A549 (cell line): Measurements from ENCODE around the gene DEPDC5. TPM values are rescaled to one million over a fixed set of nuclear protein-coding genes. Genes with fewer than 3 reads are reported as not detected.

Source experiments
- ATAC-seq, 2 experiments: fragments of 200-7000 bp in 1 of 2; fragments of >200 bp in 1 of 2; cut with Nextera tagmentation in 1 of 2; cut with Tn5 transposase in 1 of 2; 3 replicates each; pipeline versions ENCODE4 v1.8.0 to v1.9.1; 2018 to 2020; ENCODE audit warnings: mild to moderate bottlenecking in 1 of 2, moderate library complexity in 1 of 2
- CTCF ChIA-PET: fragments of 300-600 bp; sonication (Branson Sonifier 250); formaldehyde crosslinking; extraction: SDS; loops from one replicate; lab custom pipeline; 2021; ENCODE audit warnings: antibody characterized with exemption, inconsistent platforms; lab: Yijun Ruan, JAX
- POLR2A ChIA-PET: fragments of 350-600 bp; formaldehyde crosslinking; extraction: SDS; loops from one replicate; lab custom pipeline; 2021; ENCODE audit warnings: antibody characterized with exemption, inconsistent platforms; lab: Yijun Ruan, JAX
- DNase-seq, 2 experiments: peaks; one replicate each; pipeline versions ENCODE4 v3.0.0 to v3.0.0-alpha.2; 2011 to 2016; ENCODE audit warnings: low read depth in 1 of 2, low spot score in 1 of 2
- FAIRE-seq: peaks from 2 replicates; lab custom pipeline; 2011; peaks lifted over from hg19 to GRCh38; lab: Jason Lieb, UNC
- H3K27ac ChIP-seq, 2 experiments: fragments of >200 bp; sonication (Bioruptor Twin); formaldehyde crosslinking; 3 replicates each; pipeline ENCODE4 v1.5.1; 2016 to 2017
- H3K4me1 ChIP-seq: fragments of >200 bp; sonication (Bioruptor Twin); formaldehyde crosslinking; 3 replicates; pipeline ENCODE4 v1.6.1; 2016
- H3K4me2 ChIP-seq: fragments of >200 bp; sonication (Bioruptor Twin); formaldehyde crosslinking; 3 replicates; pipeline ENCODE4 v1.6.1; 2016
- H3K4me3 ChIP-seq: fragments of >200 bp; sonication (Bioruptor Twin); formaldehyde crosslinking; 3 replicates; pipeline ENCODE4 v1.5.1; 2016
- H3K9me3 ChIP-seq: fragments of >200 bp; sonication (Bioruptor Twin); formaldehyde crosslinking; 3 replicates; pipeline ENCODE4 v1.6.1; 2016
- ATOH8 ChIP-seq: fragments of 250-450 bp; sonication (Bioruptor Pico); IDR thresholded peaks from 2 replicates; pipeline ENCODE4 v1.5.0; 2020; ENCODE audit warnings: low read depth, mild to moderate bottlenecking, moderate library complexity
- BCL3 ChIP-seq: fragments of >200 bp; sonication (Bioruptor Twin); formaldehyde crosslinking; IDR thresholded peaks from 3 replicates; pipeline ENCODE4 v1.6.1; 2016
- BHLHE40 ChIP-seq: IDR thresholded peaks from 2 replicates; pipeline ENCODE4 v1.6.1; 2012; ENCODE audit warnings: low read depth, low read length, inconsistent platforms
- CBX2 ChIP-seq: fragments of 200-600 bp; sonication (generic); IDR thresholded peaks from 2 replicates; pipeline ENCODE4 v1.6.1; 2016; ENCODE audit warnings: low read depth, mild to moderate bottlenecking, borderline replicate concordance
- CBX8 ChIP-seq: fragments of 200-600 bp; sonication (generic); IDR thresholded peaks from 2 replicates; pipeline ENCODE4 v1.6.1; 2016
- E2F6 ChIP-seq: IDR thresholded peaks from 2 replicates; pipeline ENCODE4 v1.6.1; 2012; ENCODE audit warnings: low read depth, borderline replicate concordance
- EHF ChIP-seq: fragments of 250-450 bp; sonication (Bioruptor Pico); IDR thresholded peaks from 2 replicates; pipeline ENCODE4 v1.5.0; 2020; ENCODE audit warnings: mild to moderate bottlenecking
- ELK1 ChIP-seq: fragments of 150-350 bp; IDR thresholded peaks from 2 replicates; pipeline ENCODE4 v1.6.1; 2014; ENCODE audit warnings: low read depth, mild to moderate bottlenecking, low read length
- FOSL2 ChIP-seq, 2 experiments: fragments of 450-650 bp in 1 of 2; fragments of >200 bp in 1 of 2; sonication (Bioruptor Twin) in 1 of 2; formaldehyde crosslinking; IDR thresholded peaks; 2 replicates each; pipeline versions ENCODE4 v1.5.0 to v1.6.1; 2016 to 2020; ENCODE audit warnings: mild to moderate bottlenecking in 1 of 2, moderate library complexity in 1 of 2
- GATA3 ChIP-seq: IDR thresholded peaks from 2 replicates; pipeline ENCODE4 v1.6.1; 2012; ENCODE audit warnings: borderline replicate concordance
- HDAC2 ChIP-seq: fragments of 200-600 bp; sonication (generic); IDR thresholded peaks from 2 replicates; pipeline ENCODE4 v1.6.1; 2016
- HES2 ChIP-seq: fragments of >200 bp; sonication (Bioruptor Twin); formaldehyde crosslinking; IDR thresholded peaks from 2 replicates; pipeline ENCODE4 v1.6.1; 2016
- HMGXB4 ChIP-seq: fragments of 250-450 bp; sonication (Bioruptor Pico); IDR thresholded peaks from 2 replicates; pipeline ENCODE4 v1.5.0; 2021; ENCODE audit warnings: mild to moderate bottlenecking, moderate library complexity, borderline replicate concordance
- HOXB5 ChIP-seq: fragments of 250-450 bp; sonication (Bioruptor Pico); IDR thresholded peaks from 2 replicates; pipeline ENCODE4 v1.5.0; 2020; ENCODE audit warnings: mild to moderate bottlenecking, moderate library complexity
- JUNB ChIP-seq: fragments of >200 bp; sonication (Bioruptor Twin); formaldehyde crosslinking; IDR thresholded peaks from 2 replicates; pipeline ENCODE4 v1.6.1; 2016
- MAX ChIP-seq: IDR thresholded peaks from 2 replicates; pipeline ENCODE4 v1.6.1; 2012
- MAZ ChIP-seq: fragments of 150-350 bp; IDR thresholded peaks from 2 replicates; pipeline ENCODE4 v1.6.1; 2014; ENCODE audit warnings: antibody characterized with exemption, low read depth, low read length, borderline replicate concordance
- NFE2L2 ChIP-seq: fragments of 150-350 bp; conservative IDR thresholded peaks from 2 replicates; pipeline ENCODE4 v1.6.1; 2014; ENCODE audit warnings: low read length
- NPAS2 ChIP-seq: fragments of 250-450 bp; sonication (Bioruptor Pico); IDR thresholded peaks from 2 replicates; pipeline ENCODE4 v1.8.0; 2022; ENCODE audit warnings: mild to moderate bottlenecking, moderate library complexity, borderline replicate concordance
- NR3C1 ChIP-seq: fragments of >200 bp; sonication (Bioruptor Twin); formaldehyde crosslinking; IDR thresholded peaks from 3 replicates; pipeline ENCODE4 v1.6.1; 2017
- POLR2A ChIP-seq: IDR thresholded peaks from 2 replicates; pipeline ENCODE4 v1.6.1; 2012; ENCODE audit warnings: mild to moderate bottlenecking, low read length
- POLR2AphosphoS2 ChIP-seq: conservative IDR thresholded peaks from 2 replicates; pipeline ENCODE4 v1.6.1; 2012; ENCODE audit warnings: low read length, improper control_type of control experiment, inconsistent platforms
- RCOR1 ChIP-seq: fragments of 150-350 bp; IDR thresholded peaks from 2 replicates; pipeline ENCODE4 v1.6.1; 2014; ENCODE audit warnings: antibody characterized with exemption, low read length, low read depth
- RFX5 ChIP-seq: fragments of 450-650 bp; IDR thresholded peaks from 2 replicates; pipeline ENCODE4 v1.7.1; 2014; ENCODE audit warnings: antibody characterized with exemption, mild to moderate bottlenecking, moderate library complexity
- RNF2 ChIP-seq: fragments of 200-600 bp; sonication (generic); IDR thresholded peaks from 2 replicates; pipeline ENCODE4 v1.6.1; 2016; ENCODE audit warnings: low read depth, mild to moderate bottlenecking, antibody characterized with exemption, moderate library complexity, borderline replicate concordance
- ZC3H11A ChIP-seq: fragments of 450-650 bp; IDR thresholded peaks from 2 replicates; pipeline ENCODE4 v1.6.1; 2014; ENCODE audit warnings: antibody characterized with exemption, mild to moderate bottlenecking
- ZSCAN20 ChIP-seq: fragments of 250-450 bp; sonication (Bioruptor Pico); IDR thresholded peaks from 2 replicates; pipeline ENCODE4 v1.8.0; 2022; ENCODE audit warnings: mild to moderate bottlenecking, moderate library complexity
- WGBS: methylation state at CpG from one replicate; pipeline ENCODE4 v1.1.6; 2017; ENCODE audit errors: missing lambda C conversion rate; 5-methylcytosine and 5-hydroxymethylcytosine counted together
- polyA plus RNA-seq, 4 experiments: library from polyadenylated mRNA; depleted of rRNA in 3 of 4; stranded (reverse); fragments of >200 nt; fragmentation: RNase III in 1 of 4; extraction: RNeasy Plus Mini Kit Qiagen cat#74134 plus additional on column Dnase treatment in 1 of 4; gene quantifications; 2 replicates in 3 of 4; 3 replicates in 1 of 4; pipeline ENCODE4 v1.2.3, GENCODE V29; 2011 to 2017

Gene DEPDC5
- polyA plus RNA-seq, 2 of the 4 experiments (the other 2 are of a cell fraction) = 4.4 to 10.1 TPM

- WGBS = 78% methylated on average over 4 of the region's 6 CpGs
- H3K4me2 ChIP-seq = no peak overlapping the region
- H3K4me1 ChIP-seq = no peaks in the 10 kb centered on the region
- DNase-seq (no peak), ATAC-seq (no peak), FAIRE-seq (no peak)
- no peaks in the 10 kb centered on the region for H3K9me3 ChIP-seq
- POLR2A ChIA-PET = no interaction called here
- no peak for TF ChIP-seq ZC3H11A
- TF ChIP-seq BHLHE40 = no peak
- no peak for TF ChIP-seq POLR2AphosphoS2
- no peak for TF ChIP-seq ZSCAN20
- no peak for TF ChIP-seq MAZ
- no peak for TF ChIP-seq ATOH8 (CRISPR knock-in tag)
- TF ChIP-seq RNF2 = no peak
- TF ChIP-seq NR3C1 = no peak
- TF ChIP-seq NPAS2 (CRISPR knock-in tag) = no peak
- TF ChIP-seq CBX2 = no peak
- no peak for TF ChIP-seq RCOR1
- TF ChIP-seq NFE2L2 = no peak
- no peak for TF ChIP-seq HES2
- no peak for TF ChIP-seq CBX8
- TF ChIP-seq E2F6 = no peak
- TF ChIP-seq MAX = no peak
- CTCF ChIA-PET = interaction anchor here (1.1 kb wide), 1 partner anchor 87 kb away, joined by 3 read pairs; no protein-coding TSS in a partner anchor
- H3K4me3 ChIP-seq = no peak overlapping the region
- no peak overlapping the region for H3K27ac ChIP-seq
Measured at GRCh38 chr22:31933406-31933805, 179.6 kb downstream of the DEPDC5 start.

- ATAC-seq = no peak
- H3K4me1 ChIP-seq = no peaks in the 10 kb centered on the region
- no peak for DNase-seq
- no peak overlapping the region for H3K4me2 ChIP-seq
- no peak for FAIRE-seq
- CTCF ChIA-PET = interaction anchor here (0.6 to 1.1 kb wide), 2 partner anchors 12 to 87 kb away, joined by 3 to 4 read pairs; no protein-coding TSS in a partner anchor
- POLR2A ChIA-PET = no interaction called here
- H3K4me3 ChIP-seq = no peak overlapping the region
- no peaks in the 10 kb centered on the region for H3K9me3 ChIP-seq
- H3K27ac ChIP-seq = no peak overlapping the region
- 66% methylated on average over 17 of the region's 17 CpGs for WGBS
- TF ChIP-seq POLR2A (no peak), FOSL2 (IDR thresholded peaks at IDR 0.05) (no peak), FOSL2 (CRISPR knock-in tag; IDR thresholded peaks at IDR 0.05) (no peak), MAX (no peak), ATOH8 (CRISPR knock-in tag) (no peak), HES2 (no peak), BCL3 (no peak), GATA3 (no peak), CBX8 (no peak), EHF (no peak), MAZ (no peak), HDAC2 (no peak), HMGXB4 (CRISPR knock-in tag) (no peak), ELK1 (no peak), RFX5 (no peak), JUNB (no peak), HOXB5 (CRISPR knock-in tag) (no peak)
Measured at GRCh38 chr22:31933816-31934482, 180.1 kb downstream of the DEPDC5 start.
